ENCODE results near the gene ELAVL4.
"Not testable (repeated sequence)": the region's sequence is repeated elsewhere in the genome, so short reads cannot be mapped to it uniquely, and the experiment has no call there.

The ELAVL4 gene

DNA sequence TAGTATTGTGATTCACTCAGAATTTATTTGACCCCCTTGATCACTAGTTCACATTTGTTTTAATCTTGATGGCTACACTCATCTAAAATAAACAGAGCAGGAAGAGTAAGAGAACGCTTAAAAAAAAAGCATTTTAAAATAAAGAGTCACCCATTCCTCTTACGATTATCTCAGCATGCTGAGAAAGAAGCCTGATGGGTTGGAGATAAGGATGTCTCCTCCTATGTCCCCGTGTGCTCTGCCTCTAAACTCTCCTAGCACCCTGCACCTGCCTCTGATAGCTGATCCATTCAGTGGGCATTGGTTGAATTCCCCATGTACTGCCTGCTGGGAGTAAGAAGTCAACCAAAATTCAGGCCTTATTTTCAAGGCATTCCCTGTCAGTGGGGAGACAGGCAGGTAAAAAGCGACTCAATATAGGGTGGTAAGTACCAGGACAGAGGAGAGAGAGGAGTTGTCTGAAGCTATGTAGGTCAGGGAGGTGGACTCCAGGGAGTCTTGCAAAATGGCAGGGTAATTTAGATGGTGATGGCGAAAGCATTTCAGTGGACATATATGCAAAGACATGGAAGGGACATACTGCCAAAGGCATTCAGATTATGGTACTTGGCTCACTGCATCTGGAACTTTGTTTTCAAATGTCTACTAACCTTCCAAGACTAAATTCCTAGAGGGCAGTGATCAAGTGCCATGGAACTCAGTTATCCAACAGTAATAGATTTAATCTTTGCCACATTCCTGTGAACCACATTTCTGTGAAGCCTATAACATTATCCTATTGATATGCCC lies 18.4 kb downstream of the ELAVL4 start:
- DNase-seq: no peak

DNA sequence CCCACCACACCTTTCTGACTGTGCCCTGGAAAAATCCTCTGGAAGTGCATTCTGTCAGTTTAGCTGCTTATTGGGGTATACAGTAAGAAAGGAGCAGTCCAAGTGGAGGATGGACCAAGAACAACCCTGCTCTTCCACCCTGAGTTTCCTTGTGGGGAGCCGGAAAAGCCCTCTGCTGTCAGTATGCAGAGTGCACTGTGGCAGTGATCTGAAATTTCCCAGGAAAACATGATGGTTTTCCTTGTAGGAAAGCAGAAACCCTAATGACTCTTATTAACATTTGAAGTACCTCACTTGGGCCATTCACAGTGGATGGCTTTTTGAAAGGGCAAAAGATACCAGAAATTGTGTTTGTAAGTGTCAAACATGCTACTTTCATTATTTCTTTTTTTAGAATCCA lies 20.5 kb downstream of the ELAVL4 start:
- DNase-seq: no peak

DNA sequence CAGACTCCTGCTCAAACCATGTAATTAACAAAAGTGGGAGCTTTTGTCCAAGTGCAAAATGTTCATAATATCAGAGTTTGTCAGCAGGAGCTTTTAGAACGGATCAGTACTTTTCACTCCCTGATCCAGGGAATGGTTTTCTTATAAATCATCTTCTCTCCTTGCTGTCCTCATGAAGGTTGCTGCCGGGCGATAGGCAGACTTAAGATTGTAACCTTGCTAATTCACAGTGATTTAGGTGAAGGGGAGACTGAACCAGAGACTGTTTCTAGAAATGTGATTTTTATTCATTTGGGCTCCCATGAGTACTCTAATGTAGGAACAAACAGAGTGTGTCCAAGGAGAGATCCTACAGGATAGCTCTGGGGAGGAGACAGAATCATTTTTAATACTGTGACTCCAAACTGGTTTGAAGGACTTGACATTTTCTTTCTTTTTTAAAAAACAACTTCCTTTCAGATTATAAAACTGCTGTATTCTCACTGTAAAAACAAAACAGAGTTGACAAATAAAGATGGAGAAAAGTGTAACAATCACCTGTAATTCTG lies 23.7 kb downstream of the ELAVL4 start:
- no peak for DNase-seq

DNA sequence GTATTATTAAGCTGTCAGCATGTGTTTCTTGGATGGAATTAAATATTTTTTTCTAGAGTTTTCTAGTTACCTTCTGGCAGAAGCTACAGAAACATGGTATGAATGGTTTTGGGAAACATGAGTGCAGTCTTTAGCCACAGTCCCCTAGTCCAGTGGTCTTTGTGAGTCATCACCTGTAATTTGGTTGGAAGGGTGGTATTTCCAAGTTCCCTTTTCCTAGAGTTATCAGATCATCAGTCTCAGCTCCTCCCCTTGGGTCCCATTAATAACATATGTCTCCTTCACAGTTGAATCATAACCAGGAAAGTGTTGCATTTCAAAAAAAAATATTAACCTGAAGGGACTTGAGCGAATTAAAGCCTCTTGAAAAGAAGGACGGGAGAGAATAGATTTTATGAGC lies 27.0 kb downstream of the ELAVL4 start:
- DNase-seq: no peak

DNA sequence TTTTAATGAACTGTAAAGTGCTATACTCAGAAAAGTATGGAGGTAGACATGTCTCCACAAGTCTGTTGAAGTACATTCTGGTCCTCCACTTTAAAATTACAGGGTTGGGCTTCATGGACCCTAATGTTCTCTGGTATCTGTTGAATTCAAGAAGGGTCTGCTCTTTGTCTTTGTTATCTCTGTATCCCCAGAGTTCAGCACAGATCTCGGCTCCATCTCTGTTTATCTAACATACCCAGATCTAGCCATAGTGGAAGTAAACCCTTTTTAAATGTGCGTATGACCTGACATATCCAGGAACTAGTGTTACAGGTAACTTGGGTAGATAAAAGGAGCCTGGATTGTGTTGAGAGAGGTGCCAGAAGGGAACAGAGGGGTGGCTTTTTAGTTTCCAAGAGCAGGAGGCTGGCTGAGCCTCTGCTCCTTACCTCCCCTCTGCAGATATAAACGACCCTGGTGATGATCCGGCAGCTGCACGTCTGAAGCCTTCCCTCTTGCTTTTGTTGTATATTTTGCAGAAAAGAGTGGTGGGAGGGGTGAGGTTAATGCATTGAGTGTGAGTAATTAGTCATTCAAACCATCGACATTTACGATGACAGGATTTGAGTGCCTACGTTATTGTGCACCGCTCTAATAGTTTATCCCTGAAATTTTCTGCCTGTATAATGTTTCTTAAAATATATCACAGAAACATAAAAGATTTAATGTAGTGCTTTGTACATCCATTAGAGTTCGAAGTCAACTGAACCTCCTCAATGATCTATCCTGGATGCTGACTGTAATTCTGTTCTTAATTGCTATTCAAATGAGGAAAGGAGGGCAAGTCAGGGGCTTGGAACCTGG lies 30.8 kb downstream of the ELAVL4 start:
- no peak for DNase-seq

DNA sequence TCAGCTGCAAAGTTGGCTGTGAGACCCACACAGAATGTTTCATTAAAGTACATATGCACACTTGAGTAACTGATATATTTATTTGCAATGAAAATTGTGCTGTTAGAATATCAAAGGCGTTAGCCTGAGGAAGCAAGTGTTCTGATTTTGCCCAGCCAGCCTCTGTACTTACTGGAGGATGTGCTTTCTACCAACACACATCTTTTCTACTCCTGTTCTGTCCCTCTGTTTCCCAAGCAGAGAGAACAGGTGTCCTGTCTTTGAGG lies 31.4 kb downstream of the ELAVL4 start:
- DNase-seq: no peak

DNA sequence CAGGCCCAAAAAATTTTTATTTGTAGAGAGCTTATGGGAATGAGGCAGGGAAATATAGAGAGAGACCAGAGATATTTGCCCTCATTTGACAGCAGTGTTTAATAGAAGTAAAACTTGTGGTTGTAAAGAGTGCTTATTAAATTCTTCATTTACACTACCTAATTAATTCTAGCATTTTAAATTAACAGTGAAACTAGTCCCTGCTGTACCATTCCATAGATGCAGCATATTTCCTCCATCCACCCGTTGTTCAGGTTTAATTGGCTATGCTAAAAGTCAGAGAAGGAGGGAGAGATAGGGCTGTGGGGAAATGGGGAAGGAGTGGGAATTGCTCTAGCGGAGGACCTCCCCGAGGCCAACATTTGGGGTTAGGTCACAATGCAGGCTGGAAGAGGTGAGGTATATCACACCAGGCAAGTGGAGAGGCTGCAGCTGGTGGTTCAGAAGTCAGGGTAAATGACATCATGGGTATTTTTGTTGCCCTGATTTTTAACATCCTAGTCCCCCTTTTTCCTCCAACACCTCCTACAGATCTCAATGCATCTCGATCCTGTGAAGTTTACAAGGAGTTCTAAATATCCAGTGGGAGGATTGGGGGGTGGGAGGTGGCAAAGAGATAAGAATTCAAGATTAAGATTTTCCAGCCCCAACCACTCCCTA lies 38.6 kb downstream of the ELAVL4 start:
- no peak for DNase-seq

DNA sequence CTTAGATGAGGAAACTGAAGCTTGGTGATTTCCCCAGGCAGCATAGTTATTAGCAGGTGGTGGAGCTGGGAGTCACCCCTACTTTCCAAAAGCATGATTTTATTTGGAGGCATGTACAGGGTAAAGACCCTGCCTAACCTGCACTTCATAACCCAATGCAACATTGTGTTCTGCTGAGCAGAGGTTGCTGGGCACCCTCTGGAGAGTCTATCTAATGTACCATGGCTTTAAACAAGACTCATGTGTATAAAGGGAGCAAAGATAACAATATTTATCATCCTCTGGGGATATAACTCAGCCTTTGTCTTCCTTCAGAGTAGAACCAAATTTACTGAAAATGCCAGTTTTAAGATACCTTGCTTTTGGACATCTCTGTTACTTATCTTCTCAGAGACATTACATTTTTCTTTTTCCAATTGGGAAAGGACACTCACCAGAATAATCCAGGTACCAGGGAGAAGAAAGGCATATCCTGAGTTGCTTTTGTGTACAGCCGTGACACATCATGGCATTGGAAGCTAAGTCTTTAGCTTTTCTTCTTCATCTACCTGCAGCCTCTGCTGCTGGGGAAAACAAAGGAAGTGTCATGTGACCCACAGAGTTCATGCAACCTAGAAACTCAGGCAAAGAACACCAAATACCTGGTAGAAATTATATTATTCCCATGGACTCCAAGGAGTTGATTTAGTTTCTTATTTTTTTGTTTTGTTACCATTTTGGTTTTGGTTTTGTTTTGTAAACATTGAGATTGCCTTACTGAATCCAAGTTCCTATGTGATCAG lies 39.6 kb downstream of the ELAVL4 start:
- DNase-seq: no peak

DNA sequence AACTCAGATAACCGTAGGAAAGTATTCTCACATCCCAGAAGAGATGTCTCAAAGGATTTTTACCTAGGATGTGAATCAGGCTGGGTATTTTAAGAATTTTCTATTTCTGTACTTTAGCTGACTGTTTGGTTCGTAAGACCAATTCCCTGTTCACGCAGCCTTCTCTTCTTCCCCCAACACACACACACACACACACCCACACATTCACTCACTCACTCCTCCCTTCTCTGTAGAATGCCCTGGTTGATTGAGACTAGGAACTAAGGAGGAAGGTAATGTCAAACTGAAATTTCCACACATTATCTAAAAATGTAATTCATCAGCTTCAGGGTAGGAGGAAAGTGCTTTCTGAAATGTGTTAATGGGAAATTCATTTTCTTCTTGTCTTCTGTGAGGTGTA lies 43.5 kb downstream of the ELAVL4 start:
- DNase-seq: no peak

DNA sequence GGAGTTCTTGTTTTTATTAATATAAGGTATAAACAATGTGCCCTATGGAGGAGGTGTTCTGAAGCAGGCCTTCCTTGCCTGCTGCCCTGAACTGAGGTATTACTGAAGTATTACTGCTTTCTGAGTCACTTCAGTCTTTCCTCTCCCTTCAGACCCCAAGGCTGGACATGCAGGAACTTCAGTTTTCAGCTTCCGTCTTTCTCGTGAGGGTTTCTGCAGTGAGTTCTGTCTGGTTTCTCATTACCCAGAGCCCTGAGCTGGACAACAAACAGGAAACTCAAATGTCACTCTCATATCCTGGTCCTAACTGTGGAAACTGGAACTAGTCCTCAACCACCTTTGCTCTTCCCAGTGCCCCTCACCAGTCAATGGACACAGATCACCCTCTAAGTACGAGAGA lies 46.8 kb downstream of the ELAVL4 start:
- DNase-seq: no peak

DNA sequence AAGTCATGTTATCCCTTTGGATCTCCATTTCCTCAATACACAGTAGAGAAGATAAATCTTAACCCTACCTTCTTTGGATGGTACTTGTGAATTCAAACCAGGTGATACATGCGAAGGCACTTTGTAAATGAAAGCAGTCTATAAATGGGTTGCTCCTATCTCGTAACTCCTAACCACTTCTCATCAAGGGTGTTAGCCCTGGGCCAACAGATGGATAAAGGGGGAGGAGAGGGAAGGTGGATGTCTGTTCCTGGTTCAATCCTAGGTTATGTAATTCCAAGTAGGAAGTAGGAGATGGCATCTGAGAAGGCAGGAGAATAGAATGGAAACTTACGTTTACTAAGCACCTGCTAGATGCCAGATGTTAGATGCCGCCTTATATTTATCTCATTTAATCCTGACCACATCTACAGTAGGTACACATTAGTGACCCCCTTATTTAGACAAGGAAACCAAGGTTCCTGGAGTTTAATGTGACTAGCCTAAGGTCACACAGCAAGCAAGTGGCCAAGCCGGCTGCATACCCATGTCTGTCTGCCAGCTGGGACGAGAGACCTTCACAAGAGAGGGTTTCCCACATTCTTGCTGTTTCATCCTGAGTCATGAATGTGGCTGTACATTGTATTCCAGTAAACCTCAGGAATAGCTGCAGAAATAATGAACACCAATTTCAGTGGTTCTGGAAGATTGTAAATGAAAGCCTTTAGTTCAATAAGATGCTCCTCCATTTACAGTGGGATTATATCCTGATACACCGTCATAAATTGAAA lies 47.7 kb downstream of the ELAVL4 start:
- DNase-seq: no peak

DNA sequence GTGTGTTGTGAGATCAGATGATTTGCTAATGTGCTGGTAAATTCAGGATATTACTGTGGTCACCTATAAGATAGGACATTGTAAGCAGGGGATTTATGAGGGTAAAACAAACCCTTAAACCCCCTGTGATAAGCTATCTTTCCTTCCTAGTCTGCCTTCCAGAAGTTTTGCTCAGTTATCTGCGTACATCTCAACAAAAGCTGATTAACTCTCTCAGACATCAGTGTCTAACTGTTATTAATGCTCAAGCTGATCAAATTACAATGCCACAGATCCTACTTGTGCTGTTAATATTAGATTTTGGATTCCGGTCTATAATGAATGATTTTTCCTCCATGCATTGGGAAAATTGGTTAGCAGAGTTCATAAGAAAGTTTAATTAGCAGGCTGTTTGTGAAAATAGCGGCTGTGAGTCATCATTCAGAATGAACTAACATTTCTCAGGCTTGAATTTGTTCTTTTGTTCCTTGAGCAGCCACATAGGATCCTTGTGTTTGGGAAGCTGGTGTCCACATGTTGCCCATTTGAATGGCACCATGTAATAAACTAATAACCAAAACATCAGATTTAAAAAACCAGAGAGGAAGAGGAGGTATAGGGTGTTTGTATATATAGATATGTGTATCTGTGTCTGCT lies 48.7 kb downstream of the ELAVL4 start:
- DNase-seq: no peak

DNA sequence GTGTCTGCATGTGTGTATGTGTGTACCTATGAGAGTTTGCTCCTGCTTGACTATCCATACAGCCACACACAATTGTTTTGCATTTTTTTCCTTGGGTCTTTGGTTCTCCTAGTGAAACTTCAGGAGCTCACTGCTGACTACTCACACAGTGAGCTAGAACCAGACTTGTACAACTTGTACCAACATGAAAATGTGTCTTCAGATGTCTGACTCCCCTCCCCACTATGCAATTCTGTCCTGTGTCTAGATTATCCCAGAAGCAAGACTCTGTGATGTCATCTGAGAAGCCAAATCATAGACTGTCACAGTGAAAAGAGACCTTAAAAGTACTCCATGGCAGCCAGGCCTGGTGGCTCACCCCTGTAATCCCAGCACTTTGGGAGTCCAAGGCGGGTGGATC lies 49.7 kb downstream of the ELAVL4 start:
- no peak for DNase-seq

DNA sequence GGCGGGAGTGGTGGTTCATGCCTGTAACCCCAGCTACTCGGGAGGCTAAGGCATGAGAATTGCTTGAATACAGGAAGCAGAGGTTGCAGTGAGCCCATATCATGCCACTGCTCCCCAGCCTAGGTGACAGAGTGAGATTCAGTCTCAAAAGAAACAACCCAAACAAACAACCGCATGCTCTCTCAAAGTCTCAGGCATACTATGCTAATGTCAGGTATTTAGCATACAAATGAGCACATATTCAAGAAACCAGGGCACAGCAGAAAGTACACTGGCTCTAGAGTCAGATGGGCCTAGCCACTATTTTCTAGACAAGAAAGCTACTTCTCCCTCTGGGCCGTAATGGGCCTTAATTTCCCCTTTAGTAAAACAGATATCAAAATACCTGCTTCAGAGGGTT lies 55.0 kb downstream of the ELAVL4 start:
- DNase-seq: no peak

DNA sequence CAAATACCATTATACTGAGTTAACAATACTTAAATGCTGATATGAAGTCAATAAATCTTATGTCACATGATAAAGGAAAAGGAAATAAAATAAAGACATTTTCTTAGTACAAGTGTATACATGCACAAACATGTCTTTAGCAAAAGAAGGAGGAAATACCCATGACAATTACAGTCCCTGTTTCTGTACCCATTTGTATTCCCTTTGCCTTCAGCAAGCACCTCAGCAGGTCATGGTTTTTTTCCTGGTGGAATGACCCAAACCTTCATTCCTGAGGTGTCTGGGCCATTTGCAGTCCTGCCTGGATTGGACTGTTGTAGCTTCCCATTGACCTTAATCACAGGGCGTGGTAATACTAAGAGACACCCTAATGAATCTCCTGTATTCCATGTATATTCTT lies 57.6 kb downstream of the ELAVL4 start:
- not testable (repeated sequence) for DNase-seq

DNA sequence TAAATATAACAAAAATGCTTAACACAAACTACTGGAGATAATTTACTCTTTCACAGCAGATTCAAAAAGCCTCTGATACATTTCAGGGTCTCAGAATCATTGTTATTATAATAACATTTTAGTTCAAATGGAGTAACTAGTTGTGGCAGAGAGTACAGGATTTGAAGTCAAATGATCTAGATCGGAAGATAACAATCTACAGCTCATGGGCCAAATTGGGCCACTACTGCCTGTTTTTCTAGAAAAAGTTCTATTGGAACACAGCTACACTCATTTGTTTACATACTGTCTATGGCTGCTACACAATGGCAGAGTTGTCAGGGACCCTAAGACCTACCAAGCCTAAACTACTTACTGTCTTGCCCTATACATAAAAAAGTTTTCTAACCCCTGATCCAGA lies 63.6 kb downstream of the ELAVL4 start:
- no peak for DNase-seq

DNA sequence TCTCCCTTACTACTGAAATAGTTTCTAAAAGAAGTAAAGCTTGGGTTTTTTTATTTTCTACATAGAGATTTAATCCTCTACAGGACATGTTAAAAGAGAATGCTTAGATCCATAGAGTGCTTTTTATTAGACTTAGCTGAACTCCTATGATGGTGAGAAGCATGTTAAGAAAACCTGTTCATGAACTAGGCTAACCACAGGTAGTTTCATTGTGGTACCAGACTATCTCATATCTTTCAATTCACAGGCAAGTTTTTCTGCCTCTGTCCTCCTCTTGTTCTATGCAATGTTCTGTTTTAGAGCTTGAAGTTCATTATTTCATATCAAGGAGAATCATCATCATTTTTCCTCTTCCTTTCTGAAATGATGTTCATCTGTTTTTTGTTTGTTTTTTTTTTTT lies 65.4 kb downstream of the ELAVL4 start:
- DNase-seq: no peak

DNA sequence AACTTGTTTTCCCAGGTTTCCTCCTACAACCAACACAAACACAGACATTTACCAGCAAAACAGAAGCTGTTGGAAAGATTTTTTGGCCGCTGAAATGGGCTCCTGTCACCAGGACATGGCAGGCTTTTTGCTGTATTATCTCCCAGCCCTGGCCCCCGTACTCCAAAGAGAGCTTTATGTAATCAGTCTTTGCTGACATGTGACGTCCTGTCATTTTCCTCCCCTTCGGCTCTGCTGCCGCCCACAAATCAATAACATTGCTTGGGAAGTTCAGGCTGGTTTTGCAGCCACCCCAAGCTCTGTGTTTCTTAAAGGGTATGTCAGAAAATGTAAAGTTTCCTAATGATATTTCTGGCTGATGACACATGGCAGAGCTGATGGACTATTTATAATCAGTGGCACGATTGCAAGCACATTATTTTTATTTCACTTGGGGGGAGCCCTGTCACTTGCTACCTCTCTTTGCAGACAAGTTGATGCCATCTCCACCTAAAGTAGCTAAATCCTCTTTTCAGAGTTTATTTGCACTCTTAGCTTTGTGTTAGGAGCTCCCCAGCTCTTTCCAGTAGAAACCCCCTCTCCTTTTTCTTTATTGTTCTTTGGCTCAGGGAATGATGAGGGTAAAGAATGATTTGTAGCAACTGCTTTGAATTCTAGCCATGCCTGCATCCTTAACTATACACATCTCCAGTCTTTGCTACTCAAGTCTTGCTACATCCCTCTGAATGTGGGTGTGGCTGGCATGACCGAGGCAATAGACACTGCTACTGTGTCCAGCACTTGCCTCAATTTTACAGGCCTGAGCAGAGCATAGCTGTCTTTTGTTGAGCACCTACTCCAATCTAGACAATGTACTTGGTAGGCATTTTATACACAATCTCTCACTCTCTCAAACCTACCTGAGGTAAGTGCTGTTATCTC lies 67.3 kb downstream of the ELAVL4 start:
- DNase-seq: no peak

DNA sequence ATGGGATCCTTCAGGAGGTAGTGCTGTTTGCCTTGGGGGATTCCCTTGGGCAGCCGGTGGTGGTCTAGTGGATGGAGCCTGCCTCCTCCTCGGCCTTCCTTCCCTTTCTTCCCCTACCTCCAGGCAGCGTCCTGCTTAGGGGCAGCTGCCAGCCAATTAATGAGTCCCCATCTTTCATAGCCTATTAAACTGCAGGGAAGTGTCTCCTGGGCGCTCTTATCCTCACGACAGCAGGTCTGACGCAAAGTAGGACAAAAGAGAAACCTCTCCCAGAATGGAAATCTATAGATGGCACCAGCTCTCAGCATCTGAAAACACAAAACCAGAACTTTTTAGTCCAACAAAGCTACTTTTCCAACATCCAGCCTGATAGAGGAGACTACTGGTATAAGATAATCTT lies 69.3 kb downstream of the ELAVL4 start:
- no peak for DNase-seq

DNA sequence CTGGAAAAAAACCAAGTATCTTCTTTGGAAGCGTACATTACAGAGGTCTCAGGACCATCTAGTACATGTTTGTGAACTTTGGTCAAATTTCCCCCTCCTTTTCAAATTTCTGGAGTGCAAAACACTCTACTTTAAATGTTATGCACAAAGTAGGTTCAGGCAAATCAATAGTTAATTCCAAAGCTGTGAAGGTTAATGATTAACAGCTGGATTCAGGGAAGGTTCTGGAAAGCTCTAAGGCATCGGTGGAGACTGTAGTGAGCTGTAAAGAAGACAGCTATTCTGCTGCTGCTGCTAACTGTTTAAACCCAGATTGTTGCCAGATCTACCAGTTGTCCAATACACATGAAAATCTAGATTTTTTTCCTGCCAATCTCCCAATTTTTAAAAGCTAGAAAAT lies 70.9 kb downstream of the ELAVL4 start:
- no peak for DNase-seq

DNA sequence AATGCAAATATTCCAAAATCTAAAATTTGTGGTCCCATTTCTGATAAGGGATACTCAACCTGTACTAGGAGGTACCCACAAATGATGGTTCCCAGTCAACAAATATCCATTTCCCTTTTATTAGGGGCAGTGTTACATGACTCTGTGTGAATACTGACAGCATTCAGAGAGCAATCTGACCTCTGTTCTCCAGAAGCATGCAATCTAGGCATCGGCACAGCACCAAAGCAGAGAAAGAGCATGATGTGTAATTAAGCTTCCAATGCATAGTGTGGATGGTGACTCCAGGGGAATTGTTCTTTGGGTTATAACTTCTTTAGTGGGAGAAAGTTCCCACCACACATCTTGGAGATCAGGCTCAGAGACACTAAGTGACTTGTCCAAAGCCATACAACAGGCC lies 71.6 kb downstream of the ELAVL4 start:
- no peak for DNase-seq
